Right lobe of liver (tissue), 6 donors: Measurements from ENCODE around the gene SAPCD1. TPM values are rescaled to one million over a fixed set of nuclear protein-coding genes. Genes with fewer than 3 reads are reported as not detected.
A peak's percentile ranks its signal among the peaks of the same experiment; 100 is the strongest.

Source experiments
- ATAC-seq, 4 donors: fragments of 200-7000 bp; cut with Tn5 transposase; one replicate each; pipeline ENCODE4 v1.9.1; 2020; ENCODE audit warnings: mild to moderate bottlenecking in 4 of 4, moderate library complexity in 4 of 4
- DNase-seq, 3 donors: peaks; one replicate each; pipeline ENCODE4 v3.0.0-alpha.2; 2020
- H3K27ac ChIP-seq, 3 donors: fragments of 200-600 bp; one replicate each; pipeline ENCODE4 v1.8.0; 2022
- H3K27me3 ChIP-seq, 2 donors: fragments of 200-600 bp; one replicate each; pipeline ENCODE4 v1.8.0; 2022
- H3K36me3 ChIP-seq, 4 donors: fragments of 200-600 bp; sonication (generic) in 1 of 4; one replicate each; pipeline versions ENCODE4 v1.5.1 to v1.8.0; 2017 to 2022; ENCODE audit warnings: control low read depth in 1 of 4
- H3K4me1 ChIP-seq, 4 donors: fragments of 200-600 bp; sonication (generic) in 1 of 4; one replicate each; pipeline versions ENCODE4 v1.5.1 to v1.8.0; 2017 to 2022; ENCODE audit warnings: control low read depth in 1 of 4
- H3K4me3 ChIP-seq, 3 donors: fragments of 200-600 bp; one replicate each; pipeline ENCODE4 v1.8.0; 2022
- H3K9me3 ChIP-seq, 4 donors: fragments of 200-600 bp; sonication (generic) in 1 of 4; one replicate each; pipeline versions ENCODE4 v1.5.1 to v1.8.0; 2017 to 2022; ENCODE audit warnings: control low read depth in 1 of 4
- POLR2A ChIP-seq: fragments of 450-650 bp; IDR thresholded peaks from one replicate; pipeline ENCODE4 v1.6.1; 2017; ENCODE audit warnings: antibody characterized with exemption, mild to moderate bottlenecking
- WGBS: methylation state at CpG from one replicate; pipeline ENCODE4 v1.1.6; 2018; ENCODE audit warnings: low coverage, low lambda C conversion rate; ENCODE audit not compliant: insufficient coverage; ENCODE audit errors: missing lambda C conversion rate; 5-methylcytosine and 5-hydroxymethylcytosine counted together
- intact Hi-C, 2 donors: fragments of 100-400 bp; cut with DNase I; formaldehyde crosslinking; loops; one replicate each; pipeline versions ENCODE4 v1.11.2 to v1.14.1; 2022
- total RNA-seq, 6 experiments: library from RNA; depleted of rRNA in 2 of 6; stranded (reverse); fragments of >200 nt in 2 of 6; fragmentation: NEBNext Ultra II Directional in 3 of 6; extraction: Animal tissue kit (Norgen Biotek cat#: 25700) in 3 of 6; gene quantifications; one replicate each; pipeline versions ENCODE4 v1.1.0 to v1.2.4, GENCODE V29; 2016 to 2023
- TF ChIP-seq, protein P1 (sequence below), 4 donors: fragments of 200-600 bp in 3 of 4; fragments of 450-650 bp in 1 of 4; IDR thresholded peaks; one replicate each; pipeline versions ENCODE4 v1.5.1 to v1.8.0; 2016 to 2022; ENCODE audit warnings: antibody characterized with exemption in 4 of 4, mild to moderate bottlenecking in 2 of 4
- donor health status: DM: no; HTN: yes; CAD: no.
- donor health status: DM: no; HTN: no; CAD: no.
- donor health status: DM: no; HTN: no; CAD: no.
- donor health status: DM: no; HTN: yes; CAD: no.
- donor health status: DM: no; HTN: yes; CAD: no.

The SAPCD1 gene
- total RNA-seq, 6 experiments from 2014 or later: 0.62 to 1.6 (median 0.90) TPM; not detected in 1

GRCh38 chr6:31722173-31722572 lies 40.3 kb upstream of the SAPCD1 start:
- ATAC-seq: no peak
- Histone ChIP-seq H3K4me1 (no peaks in the 10 kb centered on the region), H3K27me3 (no peaks in the 10 kb centered on the region), H3K4me3 (no peak overlapping the region), H3K27ac (no peak overlapping the region), H3K9me3 (no peaks in the 10 kb centered on the region), H3K36me3 (peaks cover 0 to 5% (median 0%) of the 10 kb centered on the region in 4 donors)
- no peak for DNase-seq
- intact Hi-C loops: no loop called here
- 100% methylated on average over 2 of the region's 3 CpGs for WGBS
- TF ChIP-seq POLR2A: no peak

- ATAC-seq: no peak
- TF ChIP-seq, protein P1, sequence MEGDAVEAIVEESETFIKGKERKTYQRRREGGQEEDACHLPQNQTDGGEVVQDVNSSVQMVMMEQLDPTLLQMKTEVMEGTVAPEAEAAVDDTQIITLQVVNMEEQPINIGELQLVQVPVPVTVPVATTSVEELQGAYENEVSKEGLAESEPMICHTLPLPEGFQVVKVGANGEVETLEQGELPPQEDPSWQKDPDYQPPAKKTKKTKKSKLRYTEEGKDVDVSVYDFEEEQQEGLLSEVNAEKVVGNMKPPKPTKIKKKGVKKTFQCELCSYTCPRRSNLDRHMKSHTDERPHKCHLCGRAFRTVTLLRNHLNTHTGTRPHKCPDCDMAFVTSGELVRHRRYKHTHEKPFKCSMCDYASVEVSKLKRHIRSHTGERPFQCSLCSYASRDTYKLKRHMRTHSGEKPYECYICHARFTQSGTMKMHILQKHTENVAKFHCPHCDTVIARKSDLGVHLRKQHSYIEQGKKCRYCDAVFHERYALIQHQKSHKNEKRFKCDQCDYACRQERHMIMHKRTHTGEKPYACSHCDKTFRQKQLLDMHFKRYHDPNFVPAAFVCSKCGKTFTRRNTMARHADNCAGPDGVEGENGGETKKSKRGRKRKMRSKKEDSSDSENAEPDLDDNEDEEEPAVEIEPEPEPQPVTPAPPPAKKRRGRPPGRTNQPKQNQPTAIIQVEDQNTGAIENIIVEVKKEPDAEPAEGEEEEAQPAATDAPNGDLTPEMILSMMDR (IDR thresholded peaks at IDR 0.05): no peak
- no peak for TF ChIP-seq POLR2A
- Histone ChIP-seq H3K4me1 (peaks cover 0 to 4% (median 0%) of the 10 kb centered on the region in 4 donors), H3K36me3 (peaks cover 0 to 5% (median 0%) of the 10 kb centered on the region in 4 donors), H3K27me3 (no peaks in the 10 kb centered on the region), H3K27ac (no peak within 1 kb of the TSS), H3K9me3 (no peaks in the 10 kb centered on the region), H3K4me3 (no peak within 1 kb of the TSS)
- intact Hi-C loops: no loop called here
- DNase-seq: peak in 1 of 3 donors; percentile 47
- WGBS: 56% methylated on average over 15 of the region's 46 CpGs
Observed at GRCh38 chr6:31723245-31723979, 39.0 kb upstream of the SAPCD1 start, which contains the start of gene MPIG6B. MPIG6B (plus strand) TSS chr6:31723373; CDS start chr6:31723384, 11 bp downstream.

GRCh38 chr6:31723980-31724691 lies 38.3 kb upstream of the SAPCD1 start:
- H3K9me3 ChIP-seq: no peaks in the 10 kb centered on the region
- H3K27me3 ChIP-seq: no peaks in the 10 kb centered on the region
- DNase-seq: no peak
- intact Hi-C loops: no loop called here
- ATAC-seq: no peak
- H3K4me1 ChIP-seq: peaks cover 0 to 5% (median 2%) of the 10 kb centered on the region in 4 donors
- H3K27ac ChIP-seq: no peak overlapping the region
- H3K4me3 ChIP-seq: no peak overlapping the region
- TF ChIP-seq POLR2A: no peak
- TF ChIP-seq, protein P1 (IDR thresholded peaks at IDR 0.05): no peak
- peaks cover 0 to 5% (median 0%) of the 10 kb centered on the region in 4 donors for H3K36me3 ChIP-seq
- WGBS: 100% methylated on average over 1 of the region's 25 CpGs

GRCh38 chr6:31725502-31726350 lies 36.7 kb upstream of the SAPCD1 start:
- WGBS: 83% methylated on average over 7 of the region's 12 CpGs
- H3K36me3 ChIP-seq: peaks cover 0 to 7% (median 0%) of the 10 kb centered on the region in 4 donors
- H3K4me1 ChIP-seq: peaks cover 0 to 9% (median 2%) of the 10 kb centered on the region in 4 donors
- H3K27me3 ChIP-seq: no peaks in the 10 kb centered on the region
- no peak overlapping the region for H3K4me3 ChIP-seq
- H3K27ac ChIP-seq: no peak overlapping the region
- no peaks in the 10 kb centered on the region for H3K9me3 ChIP-seq
- DNase-seq (no peak), ATAC-seq (no peak)
- no peak for TF ChIP-seq POLR2A
- TF ChIP-seq, protein P1 (IDR thresholded peaks at IDR 0.05): no peak
- intact Hi-C loops: no loop called here
